ENCODE data around the gene LRRC74A. TPM values are rescaled to one million over a fixed set of nuclear protein-coding genes. Genes with fewer than 3 reads are reported as not detected.
"Not testable (repeated sequence)": the region's sequence is repeated elsewhere in the genome, so short reads cannot be mapped to it uniquely, and the experiment has no call there.

Gene LRRC74A
- total RNA-seq, 2 donors from 2014 or later, result not detected

DNA sequence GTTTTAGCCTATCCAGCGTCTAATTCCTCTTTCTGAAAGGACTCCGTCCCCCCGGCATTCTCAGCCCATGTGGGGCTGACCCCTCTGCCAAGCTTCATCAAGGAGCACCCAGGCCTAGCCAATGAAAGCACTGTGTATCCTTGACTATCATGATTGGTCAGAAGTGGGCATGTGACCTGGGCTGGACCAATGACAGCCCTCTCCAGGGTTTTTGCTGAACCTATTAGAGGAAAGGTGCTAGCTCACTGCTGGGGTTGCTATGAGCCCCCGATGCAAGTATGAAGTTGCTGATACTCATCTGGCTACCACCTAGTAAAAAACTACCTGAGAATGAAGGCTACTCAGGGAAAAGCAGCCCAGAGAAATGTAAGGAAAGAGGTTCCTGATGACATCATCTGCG is 68.1 kb downstream of the LRRC74A start:
- Mint-ChIP-seq H3K27ac (no peak overlapping the region), H3K36me3 (peaks cover 6 to 7% of the 10 kb centered on the region in 2 donors), H3K9me3 (peaks cover 5 to 7% of the 10 kb centered on the region in 2 donors)
- ATAC-seq, result peak in 1 of 2 donors; percentile 52
- DNase-seq (ENCODE audit: low spot score in 2 of 2), result no peak

DNA sequence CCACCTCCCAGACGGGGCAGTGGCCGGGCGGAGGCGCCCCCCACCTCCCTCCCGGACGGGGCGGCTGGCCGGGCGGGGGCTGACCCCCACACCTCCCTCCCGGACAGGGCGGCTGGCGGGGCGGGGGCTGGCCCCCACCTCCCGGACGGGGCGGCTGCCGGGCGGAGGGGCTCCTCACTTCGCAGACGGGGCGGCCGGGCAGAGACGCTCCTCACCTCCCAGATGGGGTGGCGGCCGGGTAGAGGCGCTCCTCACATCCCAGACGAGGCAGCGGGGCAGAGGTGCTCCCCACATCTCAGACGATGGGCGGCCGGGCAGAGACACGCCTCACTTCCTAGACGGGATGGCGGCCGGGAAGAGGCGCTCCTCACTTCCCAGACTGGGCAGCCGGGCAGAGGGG is 71.8 kb downstream of the LRRC74A start:
- not testable (repeated sequence) for H3K36me3 Mint-ChIP-seq; ATAC-seq; H3K9me3 Mint-ChIP-seq; DNase-seq (ENCODE audit: low spot score in 2 of 2); H3K27ac Mint-ChIP-seq

DNA sequence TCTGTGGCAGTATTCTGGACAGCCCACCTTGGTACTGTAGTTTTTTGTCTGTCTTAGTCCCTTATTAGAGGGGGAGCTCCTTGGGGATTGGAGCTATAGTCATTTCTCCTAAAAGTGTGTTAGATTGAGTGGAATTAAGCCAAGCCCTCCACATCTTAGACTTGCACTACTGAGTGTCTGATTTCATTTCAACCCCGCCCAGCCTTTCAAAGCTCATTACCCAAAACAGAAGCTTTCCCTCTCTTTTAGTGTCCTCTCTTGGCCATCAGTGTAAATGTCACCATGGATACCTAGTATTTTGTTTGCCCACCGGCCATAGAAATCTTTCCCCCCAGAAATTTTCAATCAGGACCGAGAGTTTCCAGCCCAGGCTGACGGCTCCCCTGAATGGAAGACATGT is 74.5 kb downstream of the LRRC74A start:
- H3K9me3 Mint-ChIP-seq, result no peaks in the 10 kb centered on the region
- no peaks in the 10 kb centered on the region for H3K36me3 Mint-ChIP-seq
- no peak for DNase-seq (ENCODE audit: low spot score in 2 of 2)
- ATAC-seq, result no peak
- H3K27ac Mint-ChIP-seq, result no peak overlapping the region

DNA sequence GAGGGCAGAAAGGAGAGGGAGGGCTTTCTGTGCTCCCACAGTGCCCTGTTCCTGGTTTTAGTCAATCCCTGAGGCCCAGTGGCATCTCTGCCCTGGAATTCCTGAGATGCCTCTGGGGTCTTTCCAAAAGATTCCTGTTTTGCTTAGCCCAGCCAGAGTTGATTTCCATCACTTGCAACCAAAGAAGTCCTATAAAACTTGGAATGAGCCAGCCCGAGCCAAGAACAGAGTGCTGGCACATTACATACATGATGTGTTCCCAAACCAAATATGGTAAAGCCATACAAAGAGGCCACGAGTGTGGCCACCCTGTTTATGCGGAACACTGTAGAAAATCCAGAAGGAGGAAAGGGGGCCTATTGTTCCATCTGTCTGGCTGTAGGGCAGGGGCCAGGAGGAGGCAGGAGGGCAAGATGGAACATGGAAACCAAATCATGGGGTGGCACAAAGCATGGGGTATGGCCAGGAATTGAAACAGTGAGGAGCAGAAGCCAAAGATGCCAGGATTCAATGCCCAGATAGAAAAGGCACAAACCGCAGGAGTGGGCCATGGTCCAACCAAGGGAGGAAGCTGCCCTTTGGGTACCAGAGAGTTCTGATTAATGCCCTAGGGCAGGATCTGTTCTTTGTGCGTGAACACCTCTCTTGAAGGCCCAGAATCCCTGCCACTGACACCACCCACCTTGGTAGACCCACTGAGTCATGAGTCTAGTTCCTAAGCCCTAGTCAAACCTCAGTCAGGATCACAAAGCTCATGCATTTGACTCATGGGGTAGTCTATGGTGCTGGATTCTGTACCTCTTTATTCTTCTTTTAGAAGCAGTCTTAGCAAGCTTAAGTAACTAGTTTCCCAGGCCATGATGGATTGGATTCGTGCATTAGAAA is 75.2 kb downstream of the LRRC74A start:
- Mint-ChIP-seq H3K36me3 (no peaks in the 10 kb centered on the region), H3K27ac (no peak overlapping the region), H3K9me3 (no peaks in the 10 kb centered on the region)
- ATAC-seq (no peak), DNase-seq (ENCODE audit: low spot score in 2 of 2) (no peak)

DNA sequence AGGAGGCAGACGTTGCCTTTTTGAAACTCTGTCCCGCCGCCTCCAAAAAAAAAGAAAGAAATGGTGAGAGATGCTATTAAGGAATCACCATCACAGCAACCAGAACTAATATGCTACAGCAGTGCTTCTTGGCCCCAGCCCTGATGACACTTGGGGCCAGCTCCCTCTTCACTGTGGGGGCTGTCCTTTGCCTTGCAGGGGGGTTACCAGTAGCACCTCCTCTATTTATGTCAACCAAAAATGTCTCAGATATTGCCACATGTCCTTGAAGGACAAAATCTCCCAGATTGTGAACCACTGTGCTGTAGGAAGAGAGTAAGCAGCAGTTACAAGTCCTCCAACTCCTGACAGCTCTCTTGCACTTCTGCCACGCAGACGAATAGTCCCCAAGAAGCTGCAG is 76.4 kb downstream of the LRRC74A start:
- H3K36me3 Mint-ChIP-seq, result no peaks in the 10 kb centered on the region

DNA sequence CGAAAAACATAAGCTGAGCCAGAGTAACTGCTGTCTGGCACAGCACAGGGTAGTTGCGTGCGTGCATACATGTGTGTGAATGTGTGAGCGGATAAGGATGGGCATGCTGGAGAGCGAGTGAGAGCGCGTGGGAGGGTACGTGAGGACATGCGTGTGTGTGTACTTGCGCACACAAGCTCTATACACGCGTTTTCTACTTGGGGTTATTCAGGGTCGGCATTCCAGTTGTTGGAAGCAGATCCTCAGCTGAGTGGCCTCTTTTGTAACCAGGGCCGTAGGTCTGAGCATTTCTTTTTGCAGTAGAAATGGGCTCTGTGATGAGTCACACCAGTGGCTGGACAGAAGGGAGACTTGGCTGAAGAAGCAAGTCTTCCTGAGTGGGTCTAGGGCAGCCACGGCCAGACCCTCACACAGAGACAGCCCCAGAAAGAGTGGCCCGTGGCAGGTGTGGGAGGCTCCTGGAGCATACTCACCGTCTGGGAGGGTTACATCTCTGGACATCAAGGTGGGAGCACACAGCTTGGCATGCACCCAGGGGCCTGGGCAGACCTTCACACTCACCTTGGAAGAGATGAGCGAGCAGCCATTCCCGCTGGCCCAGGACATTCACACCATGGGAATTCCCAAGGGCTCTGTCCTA is 78.0 kb downstream of the LRRC74A start:
- H3K27ac Mint-ChIP-seq, result peak overlapping the region; percentile 76 to 84
- ATAC-seq (peak; percentile 1 to 3), DNase-seq (ENCODE audit: low spot score in 2 of 2) (no peak)
- no peaks in the 10 kb centered on the region for H3K9me3 Mint-ChIP-seq
- H3K36me3 Mint-ChIP-seq, result no peaks in the 10 kb centered on the region

More for the DNA sequence above, 76.4 kb downstream of the LRRC74A start:
- DNase-seq (ENCODE audit: low spot score in 2 of 2), result no peak
- no peak for ATAC-seq
- no peak overlapping the region for H3K27ac Mint-ChIP-seq
- H3K9me3 Mint-ChIP-seq, result no peaks in the 10 kb centered on the region

DNA sequence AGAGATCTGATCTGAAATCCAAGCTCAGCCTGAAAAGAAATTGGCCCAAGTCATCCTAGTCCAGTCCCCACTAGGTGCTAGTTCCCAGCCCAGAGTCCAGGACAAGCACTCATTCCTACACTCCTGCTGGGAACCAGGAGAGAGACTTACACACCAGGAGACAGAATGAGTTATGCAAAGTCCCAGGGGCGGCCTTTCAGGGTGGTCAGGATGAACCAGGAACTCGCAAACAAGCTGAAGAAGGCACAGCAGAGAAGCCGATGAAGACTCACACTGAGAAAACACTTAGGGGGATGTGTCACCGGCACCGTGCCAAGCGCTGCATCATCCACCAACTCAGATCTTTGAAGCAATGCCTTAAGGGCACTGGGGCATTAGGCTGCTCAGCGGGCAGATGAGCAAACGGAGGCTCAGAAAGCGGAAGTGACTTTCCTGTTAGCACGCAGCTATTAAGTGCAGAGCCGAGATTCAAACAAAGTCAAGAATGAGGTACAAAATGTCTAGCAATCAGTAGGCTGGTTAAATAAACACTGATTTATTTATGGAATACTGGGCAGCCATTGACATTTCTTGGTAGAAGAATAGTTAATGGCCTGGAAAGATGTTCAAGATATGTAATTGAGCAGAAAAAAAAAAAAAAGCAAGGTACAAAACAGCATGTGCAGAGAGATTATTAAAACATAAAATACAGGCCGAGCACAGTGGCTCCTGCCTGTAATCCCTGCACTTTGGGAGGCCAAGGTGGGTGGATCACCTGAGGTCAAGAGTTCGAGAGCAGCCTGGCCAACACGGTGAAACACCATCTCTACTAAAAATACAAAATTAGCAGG is 78.7 kb downstream of the LRRC74A start:
- peak; percentile 96 to 98 for ATAC-seq
- H3K36me3 Mint-ChIP-seq, result no peaks in the 10 kb centered on the region
- no peaks in the 10 kb centered on the region for H3K9me3 Mint-ChIP-seq
- H3K27ac Mint-ChIP-seq, result peak overlapping the region; percentile 76 to 89
- DNase-seq (ENCODE audit: low spot score in 2 of 2), result peak; percentile 73 to 77

DNA sequence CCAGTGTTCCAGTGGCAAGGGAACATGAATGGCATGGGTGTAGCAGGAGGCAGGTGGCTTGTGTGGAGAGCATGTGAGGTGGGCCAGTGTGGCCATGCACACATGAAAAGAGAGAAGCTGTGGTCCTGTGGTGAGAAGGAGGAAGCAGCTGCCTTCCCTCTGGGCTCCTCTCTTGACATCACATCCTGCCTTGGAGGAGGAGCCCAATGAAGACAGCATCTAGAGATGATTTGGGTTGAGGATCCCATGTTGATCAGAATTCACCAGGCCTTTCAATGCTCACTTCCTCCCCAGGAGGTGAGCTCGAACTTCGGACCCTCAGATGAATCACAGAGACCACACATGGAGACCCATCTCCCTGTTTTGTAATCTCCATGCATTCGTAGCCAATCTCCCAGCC is 82.6 kb downstream of the LRRC74A start:
- peak overlapping the region; percentile 74 to 78 for H3K27ac Mint-ChIP-seq
- H3K9me3 Mint-ChIP-seq, result no peaks in the 10 kb centered on the region
- H3K36me3 Mint-ChIP-seq, result no peaks in the 10 kb centered on the region
- ATAC-seq (peak; percentile 35 to 54), DNase-seq (ENCODE audit: low spot score in 2 of 2) (no peak)

DNA sequence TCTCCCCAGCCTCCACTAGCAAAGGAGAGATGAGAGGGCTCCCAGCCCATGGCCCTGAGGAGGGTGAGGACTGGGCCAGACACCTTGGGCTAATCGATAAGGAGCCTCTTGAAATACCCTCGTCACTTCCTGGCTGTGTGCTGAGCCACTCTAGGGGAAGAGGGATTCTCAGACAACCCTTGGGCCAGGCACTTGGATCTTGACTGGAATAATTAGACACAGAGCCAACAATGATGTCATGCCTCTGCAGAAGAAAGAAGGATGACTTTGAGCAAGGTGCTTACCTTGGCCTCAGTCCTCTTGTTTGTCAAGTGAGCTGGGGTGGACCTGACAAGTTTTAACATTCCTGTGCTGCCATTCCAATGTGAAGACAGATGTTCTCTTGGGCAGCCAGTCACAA is 83.1 kb downstream of the LRRC74A start:
- no peaks in the 10 kb centered on the region for H3K36me3 Mint-ChIP-seq
- peak overlapping the region in 1 of 2 donors; percentile 78 for H3K27ac Mint-ChIP-seq
- ATAC-seq (no peak), DNase-seq (ENCODE audit: low spot score in 2 of 2) (no peak)
- no peaks in the 10 kb centered on the region for H3K9me3 Mint-ChIP-seq

DNA sequence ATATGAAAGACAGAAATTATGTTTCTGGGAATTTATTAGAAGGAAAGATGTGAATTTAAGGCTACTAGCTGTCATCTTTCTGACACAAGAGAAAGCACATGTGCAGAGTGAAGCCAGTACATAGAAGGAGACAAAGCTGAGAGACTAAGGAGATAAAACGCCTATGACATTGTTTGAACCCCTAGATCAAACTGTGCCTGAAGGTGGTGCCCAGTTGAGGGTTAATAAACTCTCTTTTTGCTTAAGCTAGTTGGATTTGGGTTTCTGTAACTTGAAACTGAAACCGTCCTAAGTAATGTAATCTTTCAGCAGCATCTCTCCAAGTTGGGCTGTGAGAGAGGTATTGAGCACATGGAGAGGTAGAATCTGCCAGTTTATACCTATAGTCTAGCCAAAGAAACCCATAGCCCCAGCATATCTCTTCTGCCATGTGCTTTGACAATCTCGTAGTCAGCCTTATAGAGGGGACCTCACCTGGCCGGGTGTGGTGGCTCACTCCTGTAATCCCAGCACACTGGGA is 84.2 kb downstream of the LRRC74A start:
- no peak for ATAC-seq
- DNase-seq (ENCODE audit: low spot score in 2 of 2), result no peak
- Mint-ChIP-seq H3K27ac (no peak overlapping the region), H3K36me3 (no peaks in the 10 kb centered on the region), H3K9me3 (no peaks in the 10 kb centered on the region)

DNA sequence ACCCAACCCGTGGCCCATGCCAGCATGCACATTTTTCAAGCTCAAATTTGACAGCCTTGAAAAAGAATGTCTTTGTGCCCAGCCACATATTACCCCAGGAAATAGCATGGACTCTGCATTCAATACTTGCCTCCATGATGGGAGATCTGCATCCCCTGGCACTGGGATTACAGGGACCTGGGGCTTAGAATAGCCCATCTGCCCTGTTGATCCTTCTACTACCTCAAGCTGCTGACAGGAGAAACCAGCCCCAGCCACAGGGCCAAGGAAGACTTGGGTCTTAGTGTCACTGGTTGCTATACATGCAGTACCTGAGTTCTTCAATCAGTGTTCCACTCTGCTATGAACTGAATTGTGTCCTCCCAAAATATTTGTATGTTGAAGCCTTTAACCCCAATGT is 85.3 kb downstream of the LRRC74A start:
- H3K36me3 Mint-ChIP-seq, result no peaks in the 10 kb centered on the region

DNA sequence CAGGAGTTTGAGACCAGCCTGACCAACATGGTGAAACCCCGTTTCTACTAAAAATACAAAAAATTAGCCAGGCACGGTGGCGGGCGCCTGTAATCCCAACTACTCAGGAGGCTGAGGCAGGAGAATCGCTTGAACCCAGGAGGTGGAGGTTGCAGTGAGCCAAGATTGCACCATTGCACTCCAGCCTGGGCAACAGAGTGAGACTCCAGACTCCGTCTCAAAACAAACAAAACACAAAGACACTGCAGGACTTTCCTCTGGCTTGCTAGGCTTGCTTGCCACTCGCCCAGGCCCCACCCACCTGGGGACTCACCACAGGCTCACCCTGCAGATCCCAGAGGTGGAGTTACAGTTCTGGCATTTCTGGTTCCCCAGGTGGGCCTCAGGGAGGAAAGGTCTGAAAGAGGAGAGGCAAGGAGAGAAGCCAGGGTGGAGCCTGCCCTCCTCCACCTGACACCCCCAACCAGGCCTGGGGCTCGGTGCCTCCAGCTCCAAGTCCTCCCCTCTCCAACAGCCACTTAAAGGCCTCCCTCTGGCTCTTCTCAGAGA is 88.4 kb downstream of the LRRC74A start:
- peak overlapping the region; percentile 7 to 64 for H3K27ac Mint-ChIP-seq
- ATAC-seq; H3K9me3 Mint-ChIP-seq; DNase-seq (ENCODE audit: low spot score in 2 of 2); H3K36me3 Mint-ChIP-seq: not testable (repeated sequence)

More for the DNA sequence above, 85.3 kb downstream of the LRRC74A start:
- H3K9me3 Mint-ChIP-seq, result no peaks in the 10 kb centered on the region
- DNase-seq (ENCODE audit: low spot score in 2 of 2) (no peak), ATAC-seq (no peak)
- no peak overlapping the region for H3K27ac Mint-ChIP-seq

DNA sequence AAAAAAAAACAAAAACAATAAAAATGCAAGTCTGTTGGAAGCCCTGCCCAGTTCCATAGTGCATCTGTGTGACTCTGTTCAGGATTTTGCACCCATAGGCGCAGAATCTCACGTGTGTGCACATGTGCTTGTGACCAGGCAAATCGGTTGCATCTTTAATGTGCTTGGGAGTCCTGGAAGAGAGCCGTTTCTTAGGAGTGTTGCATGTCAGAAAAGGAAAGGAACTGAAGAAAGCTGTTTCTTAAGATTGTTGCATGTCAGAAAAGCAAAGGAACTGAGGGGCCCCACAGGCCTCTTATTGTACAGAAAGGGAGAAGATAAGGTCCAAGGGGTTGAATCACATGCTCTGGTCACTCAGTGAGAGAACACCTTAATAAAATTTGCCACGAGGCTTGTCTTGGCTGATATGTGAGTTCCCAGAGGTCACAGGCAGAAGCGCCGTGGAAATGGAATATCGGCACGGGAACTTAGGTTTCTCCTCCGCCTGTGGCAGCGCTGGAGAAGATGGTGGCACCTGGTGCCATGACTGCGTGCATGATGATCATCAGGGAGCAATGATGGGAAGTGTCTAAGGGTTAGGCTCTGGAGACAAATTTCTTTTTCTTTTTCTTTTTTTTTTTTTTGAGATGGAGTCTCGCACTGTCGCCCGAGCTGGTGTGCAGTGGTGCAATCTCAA is 90.0 kb downstream of the LRRC74A start:
- Mint-ChIP-seq H3K36me3 (no peaks in the 10 kb centered on the region), H3K27ac (no peak overlapping the region), H3K9me3 (no peaks in the 10 kb centered on the region)
- DNase-seq (ENCODE audit: low spot score in 2 of 2) (no peak), ATAC-seq (no peak)

DNA sequence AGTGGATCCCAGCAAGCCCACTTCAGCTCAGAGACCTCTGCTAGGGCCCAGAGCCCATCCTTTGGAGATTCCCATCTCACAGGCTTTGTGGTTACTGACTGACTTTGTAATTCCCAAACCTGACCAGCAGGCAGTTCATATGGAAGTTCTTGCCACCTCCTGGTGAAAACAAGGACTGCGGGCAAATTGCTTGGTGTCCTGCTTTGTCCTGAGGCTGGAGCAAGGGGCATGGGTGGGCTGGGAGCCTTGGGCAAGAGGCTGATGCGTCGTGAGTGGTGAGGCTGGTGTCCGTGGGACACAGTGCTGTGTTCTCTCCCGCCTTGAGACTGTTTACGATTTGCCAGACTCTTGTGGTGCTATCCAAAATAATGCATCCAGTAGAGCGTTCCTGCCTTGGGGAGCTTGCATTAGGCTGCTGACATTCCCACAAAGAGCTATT is 91.0 kb downstream of the LRRC74A start:
- no peaks in the 10 kb centered on the region for H3K9me3 Mint-ChIP-seq
- no peak overlapping the region for H3K27ac Mint-ChIP-seq
- no peak for ATAC-seq
- no peaks in the 10 kb centered on the region for H3K36me3 Mint-ChIP-seq
- DNase-seq (ENCODE audit: low spot score in 2 of 2), result no peak

DNA sequence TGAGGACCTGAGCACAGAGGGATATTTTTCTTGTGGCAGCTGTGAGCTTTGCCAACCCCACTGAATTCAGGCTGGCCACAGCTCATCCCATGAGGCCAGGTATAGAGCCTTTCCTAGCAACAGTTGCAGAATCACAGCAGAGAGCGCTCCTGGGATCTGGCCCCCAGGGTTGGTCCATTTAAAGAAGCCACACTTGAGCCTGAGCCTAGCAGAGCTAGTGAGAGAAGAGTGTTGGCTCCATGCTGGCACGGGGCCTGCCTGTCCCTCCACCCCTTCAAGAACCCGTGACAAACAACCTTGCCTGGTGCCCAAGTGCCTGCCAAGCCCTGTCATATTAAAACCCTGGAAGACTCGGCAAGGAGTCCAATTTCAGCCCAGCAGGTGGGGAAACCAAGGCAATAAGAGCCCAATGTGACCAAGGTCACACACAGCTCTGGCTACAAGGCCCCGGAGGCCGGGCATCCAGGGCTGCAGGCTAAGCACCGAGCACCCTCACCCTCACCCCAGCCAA is 91.6 kb downstream of the LRRC74A start:
- Mint-ChIP-seq H3K36me3 (no peaks in the 10 kb centered on the region), H3K27ac (peak overlapping the region in 1 of 2 donors; percentile 19), H3K9me3 (no peaks in the 10 kb centered on the region)
- ATAC-seq, result no peak
- no peak for DNase-seq (ENCODE audit: low spot score in 2 of 2)
